B cell (primary cell): ENCODE data around the gene PNLDC1. TPM values are rescaled to one million over a fixed set of nuclear protein-coding genes. Genes with fewer than 3 reads are reported as not detected.

Source experiments
- ATAC-seq: fragments of 200-7000 bp; cut with Tn5 transposase; one replicate; pipeline ENCODE4 v1.10.0; 2021; ENCODE audit warnings: low read depth, mild to moderate bottlenecking, moderate number of reproducible peaks, moderate library complexity
- CTCF ChIA-PET: fragments of 350-600 bp; sonication (Branson Sonifier 250); formaldehyde crosslinking; loops from one replicate; lab custom pipeline; 2021; ENCODE audit warnings: antibody characterized with exemption, inconsistent platforms; lab: Charles Lee
- POLR2A ChIA-PET: fragments of 350-600 bp; sonication (Branson Sonifier 250); formaldehyde crosslinking; loops from one replicate; lab custom pipeline; 2021; ENCODE audit warnings: antibody characterized with exemption; lab: Charles Lee
- DNase-seq: peaks from one replicate; pipeline ENCODE4 v3.0.0; 2013
- H2AFZ ChIP-seq: 2 replicates; pipeline ENCODE4 v1.6.1; 2012; ENCODE audit warnings: mild to moderate bottlenecking, low read depth, low read length; ENCODE audit not compliant: insufficient read depth, poor library complexity, severe bottlenecking
- H3K27ac ChIP-seq, 2 donors: 1 replicate in 1 of 2; 2 replicates in 1 of 2; pipeline ENCODE4 v1.5.1; 2012 to 2013; ENCODE audit warnings: low read length in 2 of 2, mild to moderate bottlenecking in 2 of 2, moderate library complexity in 1 of 2
- H3K27me3 ChIP-seq, 4 experiments: fragments of 200-600 bp in 1 of 4; sonication (generic) in 1 of 4; replicated peaks in 1 of 4; 1 replicate in 2 of 4; 2 replicates in 2 of 4; pipeline versions ENCODE4 v1.6.1 to v1.7.0; 2013 to 2016; ENCODE audit warnings: low read length in 3 of 4, mild to moderate bottlenecking in 2 of 4, mixed read lengths in 1 of 4, moderate library complexity in 1 of 4; ENCODE audit not compliant: insufficient read depth in 4 of 4, control insufficient read depth in 3 of 4; ENCODE audit errors: control extremely low read depth in 1 of 4
- H3K36me3 ChIP-seq, 2 experiments: replicated peaks in 1 of 2; 1 replicate in 1 of 2; 2 replicates in 1 of 2; pipeline versions ENCODE4 v1.6.1 to v1.7.1; 2013; ENCODE audit warnings: low read length in 1 of 2; ENCODE audit not compliant: insufficient read depth in 2 of 2, control insufficient read depth in 1 of 2; ENCODE audit errors: control extremely low read depth in 1 of 2, extremely low read depth in 1 of 2
- H3K4me1 ChIP-seq, 2 donors: fragments of 200-600 bp in 1 of 2; sonication (generic) in 1 of 2; 1 replicate in 1 of 2; 2 replicates in 1 of 2; pipeline versions ENCODE4 v1.5.1 to v1.6.1; 2013 to 2017; ENCODE audit warnings: low read length in 2 of 2; ENCODE audit not compliant: control insufficient read depth in 2 of 2, insufficient read depth in 2 of 2
- H3K4me2 ChIP-seq: replicated peaks from 2 replicates; pipeline ENCODE3; 2012; ENCODE audit warnings: mild to moderate bottlenecking, low read depth, low read length; ENCODE audit not compliant: poor library complexity, severe bottlenecking
- H3K4me3 ChIP-seq, 5 experiments: fragments of 200-600 bp in 1 of 5; sonication (generic) in 1 of 5; 1 replicate in 3 of 5; 2 replicates in 2 of 5; pipeline versions ENCODE4 v1.5.1 to v1.7.0; 2011 to 2016; ENCODE audit warnings: low read length in 4 of 5, mild to moderate bottlenecking in 4 of 5, low read depth in 2 of 5, control low read depth in 1 of 5, moderate library complexity in 1 of 5; ENCODE audit not compliant: insufficient read depth in 1 of 5; ENCODE audit errors: control extremely low read depth in 1 of 5, extremely low read depth in 1 of 5
- H3K79me2 ChIP-seq: fragments of 200-600 bp; sonication (generic); one replicate; pipeline ENCODE4 v1.6.0; 2016; ENCODE audit warnings: low read length; ENCODE audit not compliant: control insufficient read depth, insufficient read depth
- H3K9ac ChIP-seq: fragments of 200-600 bp; sonication (generic); 2 replicates; pipeline ENCODE4 v1.6.1; 2017; ENCODE audit warnings: mild to moderate bottlenecking, low read length, moderate library complexity
- H3K9me3 ChIP-seq, 3 donors: one replicate each; pipeline versions ENCODE4 v1.6.1 to v1.7.1; 2013; ENCODE audit warnings: low read length in 2 of 3; ENCODE audit not compliant: control insufficient read depth in 2 of 3, insufficient read depth in 1 of 3; ENCODE audit errors: control extremely low read depth in 1 of 3
- H4K20me1 ChIP-seq: 2 replicates; pipeline ENCODE4 v1.6.0; 2012; ENCODE audit warnings: mild to moderate bottlenecking, low read length; ENCODE audit not compliant: insufficient read depth, control insufficient read depth, poor library complexity, severe bottlenecking
- H3K27ac Mint-ChIP-seq: one replicate; pipeline ENCODE4 v1.8.0; 2021; ENCODE audit warnings: mixed read lengths
- H3K27me3 Mint-ChIP-seq: one replicate; pipeline ENCODE4 v1.8.0; 2021; ENCODE audit warnings: mixed read lengths
- H3K4me1 Mint-ChIP-seq: one replicate; pipeline ENCODE4 v1.8.0; 2021; ENCODE audit warnings: mixed read lengths
- H3K4me3 Mint-ChIP-seq: one replicate; pipeline ENCODE4 v1.8.0; 2021; ENCODE audit warnings: mixed read lengths
- H3K9me3 Mint-ChIP-seq: one replicate; pipeline ENCODE4 v1.8.0; 2022; ENCODE audit warnings: mixed read lengths; ENCODE audit not compliant: insufficient read depth
- CTCF ChIP-seq: fragments of 200-600 bp; IDR thresholded peaks from one replicate; pipeline ENCODE4 v1.8.0; 2022; ENCODE audit warnings: antibody characterized with exemption, mild to moderate bottlenecking
- EZH2 ChIP-seq: IDR thresholded peaks from 2 replicates; pipeline ENCODE4 v1.6.1; 2012; ENCODE audit warnings: borderline replicate concordance, low read depth, mild to moderate bottlenecking, moderate library complexity, low read length; ENCODE audit not compliant: insufficient read depth, poor library complexity, severe bottlenecking
- WGBS: methylation state at CpG from one replicate; pipeline ENCODE4 v1.1.5; 2013; ENCODE audit warnings: missing lambda C conversion rate; ENCODE audit not compliant: insufficient coverage; 5-methylcytosine and 5-hydroxymethylcytosine counted together
- intact Hi-C: fragments of 100-400 bp; cut with micrococcal nuclease; formaldehyde crosslinking; loops from one replicate; pipeline ENCODE4 v1.10.0; 2022
- polyA plus RNA-seq: library from polyadenylated mRNA; depleted of rRNA; stranded (reverse); fragments of >200 nt; gene quantifications from 2 replicates; pipeline ENCODE4 v1.2.3, GENCODE V29; 2012
- total RNA-seq, 2 donors: library from RNA; stranded (reverse); fragments of 120-200 nt in 1 of 2; gene quantifications; 1 replicate in 1 of 2; 2 replicates in 1 of 2; pipeline versions ENCODE4 v1.2.3 to v1.2.4, GENCODE V29; 2013 to 2022

PNLDC1 gene
- total and polyA plus RNA-seq, 2 donors (not counting 1 experiment from before 2014, with no cell fraction given), result 0.13 to 0.71 TPM

- Histone ChIP-seq H3K4me1 (no peaks in the 10 kb centered on the region), H3K27ac (no peak overlapping the region), H3K4me2 (no peak overlapping the region), H3K36me3 (no peaks in the 10 kb centered on the region), H3K9ac (no peak overlapping the region), H3K4me3 (no peak overlapping the region), H2AFZ (no peak overlapping the region), H3K9me3 (peaks cover 0 to 3% (median 0%) of the 10 kb centered on the region in 3 donors), H4K20me1 (no peaks in the 10 kb centered on the region), H3K79me2 (no peaks in the 10 kb centered on the region), H3K27me3 (peaks cover 0 to 13% (median 0%) of the 10 kb centered on the region in 4 experiments)
- no CpG with 5 or more reads among the region's 8 CpGs for WGBS
- no peak overlapping the region for H3K4me3 Mint-ChIP-seq
- ChIA-PET POLR2A (no interaction called here), CTCF (no interaction called here)
- H3K27me3 Mint-ChIP-seq, result peaks cover 14% of the 10 kb centered on the region
- H3K27ac Mint-ChIP-seq, result no peak overlapping the region
- ATAC-seq (no peak), DNase-seq (no peak)
- intact Hi-C loops, result no loop called here
- H3K9me3 Mint-ChIP-seq, result no peaks in the 10 kb centered on the region
- no peaks in the 10 kb centered on the region for H3K4me1 Mint-ChIP-seq
- TF ChIP-seq EZH2 (no peak), CTCF (no peak)
Measured at GRCh38 chr6:159837511-159837910, 37.4 kb downstream of the PNLDC1 start.

GRCh38 chr6:159838020-159838744 lies 38.1 kb downstream of the PNLDC1 start:
- TF ChIP-seq EZH2, result no peak
- TF ChIP-seq CTCF, result no peak
- whole genome bisulfite sequencing, result 95% methylated on average over 5 of the region's 7 CpGs
- H3K9me3 ChIP-seq, result peaks cover 0 to 3% (median 0%) of the 10 kb centered on the region in 3 donors
- H3K4me3 ChIP-seq, result no peak overlapping the region
- intact Hi-C loops, result no loop called here
- no peak for ATAC-seq
- Mint-ChIP-seq H3K4me3 (no peak overlapping the region), H3K4me1 (no peaks in the 10 kb centered on the region), H3K27ac (no peak overlapping the region), H3K9me3 (no peaks in the 10 kb centered on the region), H3K27me3 (peaks cover 14% of the 10 kb centered on the region)
- CTCF ChIA-PET, result no interaction called here
- H3K4me1 ChIP-seq, result no peaks in the 10 kb centered on the region
- no peak overlapping the region for H3K27ac ChIP-seq
- POLR2A ChIA-PET, result no interaction called here
- no peak overlapping the region for H2AFZ ChIP-seq
- no peak for DNase-seq
- H3K27me3 ChIP-seq, result peaks cover 0 to 13% (median 0%) of the 10 kb centered on the region in 4 experiments
- no peaks in the 10 kb centered on the region for H4K20me1 ChIP-seq
- no peak overlapping the region for H3K9ac ChIP-seq
- no peaks in the 10 kb centered on the region for H3K79me2 ChIP-seq
- H3K36me3 ChIP-seq, result no peaks in the 10 kb centered on the region
- H3K4me2 ChIP-seq, result no peak overlapping the region
